Astrocyte (in vitro differentiated cells and primary cell): ENCODE measurements around the gene PRKCH. TPM values are rescaled to one million over a fixed set of nuclear protein-coding genes. Genes with fewer than 3 reads are reported as not detected.

Experiments
- DNase-seq: peaks from one replicate; pipeline ENCODE4 v3.0.0-alpha.2; 2010; ENCODE audit warnings: low read depth
- FAIRE-seq: peaks from 2 replicates; lab custom pipeline; 2011; peaks lifted over from hg19 to GRCh38; lab: Jason Lieb, UNC
- H2AFZ ChIP-seq: 2 replicates; pipeline ENCODE4 v1.6.0; 2012; ENCODE audit warnings: low read depth, low read length, inconsistent platforms
- H3K27ac ChIP-seq: 2 replicates; pipeline ENCODE4 v1.5.1; 2011; ENCODE audit warnings: low read depth, low read length, inconsistent platforms
- H3K27me3 ChIP-seq: 2 replicates; pipeline ENCODE4 v1.6.0; 2011; ENCODE audit warnings: low read length, inconsistent platforms; ENCODE audit not compliant: insufficient read depth
- H3K36me3 ChIP-seq: 2 replicates; pipeline ENCODE4 v1.5.1; 2011; ENCODE audit warnings: low read length, inconsistent platforms; ENCODE audit not compliant: insufficient read depth
- H3K4me1 ChIP-seq: 2 replicates; pipeline ENCODE4 v1.5.1; 2011; ENCODE audit warnings: low read length, inconsistent platforms; ENCODE audit not compliant: insufficient read depth
- H3K4me2 ChIP-seq: 2 replicates; pipeline ENCODE4 v1.6.0; 2012; ENCODE audit warnings: low read length, inconsistent platforms
- H3K4me3 ChIP-seq: 2 replicates; pipeline ENCODE4 v1.5.1; 2011; ENCODE audit warnings: low read depth, mild to moderate bottlenecking, low read length, inconsistent platforms; ENCODE audit not compliant: insufficient read depth
- H3K79me2 ChIP-seq: 2 replicates; pipeline ENCODE4 v1.6.0; 2012; ENCODE audit warnings: mild to moderate bottlenecking, low read length, inconsistent platforms; ENCODE audit not compliant: insufficient read depth
- H3K9ac ChIP-seq: 2 replicates; pipeline ENCODE4 v1.6.0; 2012; ENCODE audit warnings: mild to moderate bottlenecking, low read length, inconsistent platforms
- H3K9me3 ChIP-seq: 2 replicates; pipeline ENCODE4 v1.5.1; 2012; ENCODE audit warnings: low read depth, mild to moderate bottlenecking, low read length, inconsistent platforms; ENCODE audit not compliant: insufficient read depth
- H4K20me1 ChIP-seq: 2 replicates; pipeline ENCODE4 v1.6.0; 2012; ENCODE audit warnings: low read length, inconsistent platforms; ENCODE audit not compliant: insufficient read depth
- H3K27ac Mint-ChIP-seq: one replicate; pipeline ENCODE4 v1.8.0; 2021; ENCODE audit warnings: mild to moderate bottlenecking, mixed read lengths; ENCODE audit not compliant: unreplicated experiment
- H3K27me3 Mint-ChIP-seq: one replicate; pipeline ENCODE4 v1.8.0; 2021; ENCODE audit warnings: low read depth, mixed read lengths; ENCODE audit not compliant: unreplicated experiment
- H3K36me3 Mint-ChIP-seq: one replicate; pipeline ENCODE4 v1.8.0; 2021; ENCODE audit warnings: low read depth, mixed read lengths; ENCODE audit not compliant: unreplicated experiment
- H3K4me1 Mint-ChIP-seq: one replicate; pipeline ENCODE4 v1.8.0; 2021; ENCODE audit warnings: low read depth, mixed read lengths; ENCODE audit not compliant: unreplicated experiment
- H3K4me3 Mint-ChIP-seq: one replicate; pipeline ENCODE4 v1.8.0; 2021; ENCODE audit warnings: mild to moderate bottlenecking, moderate library complexity, mixed read lengths; ENCODE audit not compliant: unreplicated experiment
- H3K9me3 Mint-ChIP-seq: one replicate; pipeline ENCODE4 v1.8.0; 2021; ENCODE audit warnings: mild to moderate bottlenecking, mixed read lengths; ENCODE audit not compliant: unreplicated experiment
- CTCF ChIP-seq: IDR thresholded peaks from 2 replicates; pipeline ENCODE4 v1.5.1; 2011; ENCODE audit warnings: low read depth, mild to moderate bottlenecking, inconsistent platforms, low read length, moderate library complexity; ENCODE audit not compliant: insufficient read depth
- EZH2 ChIP-seq: IDR thresholded peaks from 2 replicates; pipeline ENCODE4 v1.6.1; 2012; ENCODE audit warnings: mild to moderate bottlenecking, low read length, inconsistent platforms; ENCODE audit not compliant: insufficient read depth
- total RNA-seq: library from RNA; stranded (reverse); gene quantifications from 2 replicates; pipeline ENCODE4 v1.2.1, GENCODE V29; 2021

The PRKCH gene
- total RNA-seq, 1 donor from 2014 or later, result 6.0 TPM

- no peak overlapping the region for H2AFZ ChIP-seq
- H3K9ac ChIP-seq, result no peak overlapping the region
- Mint-ChIP-seq H3K4me1 (peaks cover 29% of the 10 kb centered on the region), H3K27ac (no peak overlapping the region), H3K9me3 (no peaks in the 10 kb centered on the region), H3K36me3 (peaks cover 2% of the 10 kb centered on the region), H3K27me3 (no peaks in the 10 kb centered on the region), H3K4me3 (no peak overlapping the region)
- H3K27me3 ChIP-seq, result no peaks in the 10 kb centered on the region
- H3K4me3 ChIP-seq, result no peak overlapping the region
- no peak overlapping the region for H3K27ac ChIP-seq
- H3K36me3 ChIP-seq, result no peaks in the 10 kb centered on the region
- H3K4me2 ChIP-seq, result no peak overlapping the region
- DNase-seq (no peak), FAIRE-seq (no peak)
- no peak for TF ChIP-seq EZH2
- no peak for TF ChIP-seq CTCF
- H3K4me1 ChIP-seq, result peaks cover 31% of the 10 kb centered on the region
- H4K20me1 ChIP-seq, result no peaks in the 10 kb centered on the region
- no peaks in the 10 kb centered on the region for H3K79me2 ChIP-seq
- H3K9me3 ChIP-seq, result no peaks in the 10 kb centered on the region
These were observed 228.0 kb downstream of the PRKCH start for GRCh38 chr14:61549425-61549824.

GRCh38 chr14:61551384-61551783, 230.0 kb downstream of the PRKCH start:
- no peak overlapping the region for H2AFZ ChIP-seq
- no peak for FAIRE-seq

More at GRCh38 chr14:61551384-61551783, 230.0 kb downstream of the PRKCH start:
- no peak overlapping the region for H3K27ac ChIP-seq
- TF ChIP-seq EZH2, result no peak
- TF ChIP-seq CTCF, result no peak
- H3K9me3 ChIP-seq, result no peaks in the 10 kb centered on the region
- H3K36me3 Mint-ChIP-seq, result peaks cover 2% of the 10 kb centered on the region
- H3K27me3 ChIP-seq, result no peaks in the 10 kb centered on the region
- no peaks in the 10 kb centered on the region for H3K36me3 ChIP-seq
- no peaks in the 10 kb centered on the region for H4K20me1 ChIP-seq
- H3K79me2 ChIP-seq, result no peaks in the 10 kb centered on the region
- no peak overlapping the region for H3K4me3 ChIP-seq
- peaks cover 46% of the 10 kb centered on the region for H3K4me1 ChIP-seq
- no peak overlapping the region for H3K9ac ChIP-seq
- no peak for DNase-seq
- H3K27ac Mint-ChIP-seq, result no peak overlapping the region
- H3K4me1 Mint-ChIP-seq, result peaks cover 36% of the 10 kb centered on the region
- no peak overlapping the region for H3K4me2 ChIP-seq
- no peaks in the 10 kb centered on the region for H3K9me3 Mint-ChIP-seq
- no peak overlapping the region for H3K4me3 Mint-ChIP-seq
- no peaks in the 10 kb centered on the region for H3K27me3 Mint-ChIP-seq
